Measurements from ENCODE around the gene ROBO4.
A peak's percentile ranks its signal among the peaks of the same experiment; 100 is the strongest.

The ROBO4 gene

GRCh38 chr11:124877910-124878758 lies 19.5 kb downstream of the ROBO4 start:
- Histone ChIP-seq H3K27ac (ENCODE audit: low read depth, low read length) (no peak overlapping the region), H3K36me3 (ENCODE audit: control insufficient read depth, insufficient read depth, low read length) (no peaks in the 10 kb centered on the region), H3K9me3 (ENCODE audit: control insufficient read depth, insufficient read depth, low read length) (no peaks in the 10 kb centered on the region), H3K4me3 (ENCODE audit: low read depth, low read length) (no peak overlapping the region; the same call in 1 of the 2 replicates), H3K27me3 (ENCODE audit: control insufficient read depth, insufficient read depth, low read length) (peaks cover 33% of the 10 kb centered on the region), H3K9ac (ENCODE audit: low read depth, low read length) (no peak overlapping the region), H3K4me1 (ENCODE audit: control insufficient read depth, insufficient read depth, low read length) (peaks cover 7% of the 10 kb centered on the region)

GRCh38 chr11:124877631-124877909 lies 20.1 kb downstream of the ROBO4 start:
- H3K4me1 ChIP-seq (ENCODE audit: control insufficient read depth, insufficient read depth, low read length): peaks cover 7% of the 10 kb centered on the region
- no peaks in the 10 kb centered on the region for H3K9me3 ChIP-seq (ENCODE audit: control insufficient read depth, insufficient read depth, low read length)
- no peak overlapping the region for H3K27ac ChIP-seq (ENCODE audit: low read depth, low read length)
- no peak overlapping the region for H3K9ac ChIP-seq (ENCODE audit: low read depth, low read length)
- peaks cover 38% of the 10 kb centered on the region for H3K27me3 ChIP-seq (ENCODE audit: control insufficient read depth, insufficient read depth, low read length)
- H3K36me3 ChIP-seq (ENCODE audit: control insufficient read depth, insufficient read depth, low read length): no peaks in the 10 kb centered on the region
- H3K4me3 ChIP-seq (ENCODE audit: low read depth, low read length): peak overlapping the region; percentile 75; the same call in 1 of the 2 replicates

GRCh38 chr11:124876818-124877630 lies 20.6 kb downstream of the ROBO4 start:
- H3K4me3 ChIP-seq (ENCODE audit: low read depth, low read length): peak overlapping the region; percentile 75
- no peak overlapping the region for H3K27ac ChIP-seq (ENCODE audit: low read depth, low read length)

GRCh38 chr11:124875943-124876817 lies 21.5 kb downstream of the ROBO4 start:
- Histone ChIP-seq H3K9me3 (ENCODE audit: control insufficient read depth, insufficient read depth, low read length) (no peaks in the 10 kb centered on the region), H3K4me3 (ENCODE audit: low read depth, low read length) (peak overlapping the region; percentile 75), H3K36me3 (ENCODE audit: control insufficient read depth, insufficient read depth, low read length) (no peaks in the 10 kb centered on the region), H3K27ac (ENCODE audit: low read depth, low read length) (peak overlapping the region; percentile 86), H3K27me3 (ENCODE audit: control insufficient read depth, insufficient read depth, low read length) (peaks cover 52% of the 10 kb centered on the region), H3K9ac (ENCODE audit: low read depth, low read length) (peak overlapping the region; percentile 64), H3K4me1 (ENCODE audit: control insufficient read depth, insufficient read depth, low read length) (peaks cover 7% of the 10 kb centered on the region)

More at GRCh38 chr11:124876818-124877630, 20.6 kb downstream of the ROBO4 start:
- Histone ChIP-seq H3K9me3 (ENCODE audit: control insufficient read depth, insufficient read depth, low read length) (no peaks in the 10 kb centered on the region), H3K36me3 (ENCODE audit: control insufficient read depth, insufficient read depth, low read length) (no peaks in the 10 kb centered on the region), H3K27me3 (ENCODE audit: control insufficient read depth, insufficient read depth, low read length) (peaks cover 44% of the 10 kb centered on the region), H3K4me1 (ENCODE audit: control insufficient read depth, insufficient read depth, low read length) (peaks cover 7% of the 10 kb centered on the region), H3K9ac (ENCODE audit: low read depth, low read length) (no peak overlapping the region)

GRCh38 chr11:124875401-124875800 lies 22.3 kb downstream of the ROBO4 start:
- Histone ChIP-seq H3K4me3 (ENCODE audit: low read depth, low read length) (peak overlapping the region; percentile 75), H3K4me1 (ENCODE audit: control insufficient read depth, insufficient read depth, low read length) (peaks cover 7% of the 10 kb centered on the region), H3K9ac (ENCODE audit: low read depth, low read length) (no peak overlapping the region), H3K36me3 (ENCODE audit: control insufficient read depth, insufficient read depth, low read length) (no peaks in the 10 kb centered on the region), H3K27ac (ENCODE audit: low read depth, low read length) (no peak overlapping the region), H3K9me3 (ENCODE audit: control insufficient read depth, insufficient read depth, low read length) (no peaks in the 10 kb centered on the region), H3K27me3 (ENCODE audit: control insufficient read depth, insufficient read depth, low read length) (peaks cover 60% of the 10 kb centered on the region)

GRCh38 chr11:124874571-124875255 lies 23.0 kb downstream of the ROBO4 start:
- Histone ChIP-seq H3K9me3 (ENCODE audit: control insufficient read depth, insufficient read depth, low read length) (no peaks in the 10 kb centered on the region), H3K4me3 (ENCODE audit: low read depth, low read length) (no peak overlapping the region), H3K27me3 (ENCODE audit: control insufficient read depth, insufficient read depth, low read length) (peaks cover 67% of the 10 kb centered on the region), H3K9ac (ENCODE audit: low read depth, low read length) (no peak overlapping the region), H3K27ac (ENCODE audit: low read depth, low read length) (no peak overlapping the region), H3K4me1 (ENCODE audit: control insufficient read depth, insufficient read depth, low read length) (peaks cover 7% of the 10 kb centered on the region), H3K36me3 (ENCODE audit: control insufficient read depth, insufficient read depth, low read length) (no peaks in the 10 kb centered on the region)

GRCh38 chr11:124873951-124874350 lies 23.7 kb downstream of the ROBO4 start:
- H3K27me3 ChIP-seq (ENCODE audit: control insufficient read depth, insufficient read depth, low read length): peaks cover 75% of the 10 kb centered on the region
- no peak overlapping the region for H3K9ac ChIP-seq (ENCODE audit: low read depth, low read length)
- H3K36me3 ChIP-seq (ENCODE audit: control insufficient read depth, insufficient read depth, low read length): no peaks in the 10 kb centered on the region
- H3K27ac ChIP-seq (ENCODE audit: low read depth, low read length): no peak overlapping the region
- no peak overlapping the region for H3K4me3 ChIP-seq (ENCODE audit: low read depth, low read length)
- H3K9me3 ChIP-seq (ENCODE audit: control insufficient read depth, insufficient read depth, low read length): no peaks in the 10 kb centered on the region
- H3K4me1 ChIP-seq (ENCODE audit: control insufficient read depth, insufficient read depth, low read length): peaks cover 7% of the 10 kb centered on the region

- Histone ChIP-seq H3K4me1 (ENCODE audit: control insufficient read depth, insufficient read depth, low read length) (peaks cover 9% of the 10 kb centered on the region), H3K9ac (ENCODE audit: low read depth, low read length) (no peak overlapping the region), H3K27ac (ENCODE audit: low read depth, low read length) (no peak overlapping the region), H3K27me3 (ENCODE audit: control insufficient read depth, insufficient read depth, low read length) (peaks cover 82% of the 10 kb centered on the region), H3K9me3 (ENCODE audit: control insufficient read depth, insufficient read depth, low read length) (no peaks in the 10 kb centered on the region), H3K4me3 (ENCODE audit: low read depth, low read length) (no peak overlapping the region), H3K36me3 (ENCODE audit: control insufficient read depth, insufficient read depth, low read length) (no peaks in the 10 kb centered on the region)
Observed at GRCh38 chr11:124872741-124873140, 24.9 kb downstream of the ROBO4 start.

GRCh38 chr11:124872280-124872679 lies 25.4 kb downstream of the ROBO4 start:
- no peaks in the 10 kb centered on the region for H3K9me3 ChIP-seq (ENCODE audit: control insufficient read depth, insufficient read depth, low read length)
- peaks cover 87% of the 10 kb centered on the region for H3K27me3 ChIP-seq (ENCODE audit: control insufficient read depth, insufficient read depth, low read length)
- H3K4me1 ChIP-seq (ENCODE audit: control insufficient read depth, insufficient read depth, low read length): peaks cover 9% of the 10 kb centered on the region
- no peaks in the 10 kb centered on the region for H3K36me3 ChIP-seq (ENCODE audit: control insufficient read depth, insufficient read depth, low read length)
- H3K4me3 ChIP-seq (ENCODE audit: low read depth, low read length): no peak overlapping the region
- H3K27ac ChIP-seq (ENCODE audit: low read depth, low read length): no peak overlapping the region
- H3K9ac ChIP-seq (ENCODE audit: low read depth, low read length): no peak overlapping the region

- Histone ChIP-seq H3K27me3 (ENCODE audit: control insufficient read depth, insufficient read depth, low read length) (peaks cover 100% of the 10 kb centered on the region), H3K9me3 (ENCODE audit: control insufficient read depth, insufficient read depth, low read length) (no peaks in the 10 kb centered on the region), H3K36me3 (ENCODE audit: control insufficient read depth, insufficient read depth, low read length) (no peaks in the 10 kb centered on the region), H3K4me3 (ENCODE audit: low read depth, low read length) (no peak overlapping the region), H3K9ac (ENCODE audit: low read depth, low read length) (no peak overlapping the region), H3K27ac (ENCODE audit: low read depth, low read length) (no peak overlapping the region), H3K4me1 (ENCODE audit: control insufficient read depth, insufficient read depth, low read length) (peaks cover 2% of the 10 kb centered on the region; the same call in 1 of the 2 replicates)
Observed at GRCh38 chr11:124870430-124870829, 27.2 kb downstream of the ROBO4 start.
